Inferior parietal cortex (tissue), 1 donor: Measurements from ENCODE around the gene DCDC2B.
"Not testable (repeated sequence)": the region's sequence is repeated elsewhere in the genome, so short reads cannot be mapped to it uniquely, and the experiment has no call there.

Experiments
- DNase-seq: peaks from one replicate; pipeline ENCODE4 v3.0.0-alpha.2; 2016; ENCODE audit errors: extremely low spot score

DCDC2B gene

GRCh38 chr1:32208891-32209328, at the start of gene DCDC2B:
DCDC2B (plus strand) TSS chr1:32209089; CDS start chr1:32209094, 5 bp downstream.
- DNase-seq = no peak

- DNase-seq = no peak
Observed at GRCh38 chr1:32159189-32159588, 49.7 kb upstream of the DCDC2B start.

- no peak for DNase-seq
Observed at GRCh38 chr1:32163405-32163804, 45.5 kb upstream of the DCDC2B start.

GRCh38 chr1:32165633-32166032, 43.3 kb upstream of the DCDC2B start:
- DNase-seq = not testable (repeated sequence)

GRCh38 chr1:32170991-32171390, 37.9 kb upstream of the DCDC2B start:
- DNase-seq = no peak

GRCh38 chr1:32172621-32173245, 36.2 kb upstream of the DCDC2B start:
- no peak for DNase-seq

GRCh38 chr1:32178380-32179192, 30.3 kb upstream of the DCDC2B start:
- no peak for DNase-seq

GRCh38 chr1:32179193-32179442, 29.8 kb upstream of the DCDC2B start:
- no peak for DNase-seq

- DNase-seq = peak; percentile 92
Observed at GRCh38 chr1:32179443-32180185, 29.3 kb upstream of the DCDC2B start, which contains the start of gene TXLNA. TXLNA (plus strand) TSS chr1:32179675; CDS start chr1:32180346, 671 bp downstream.

- DNase-seq = no peak
Observed at GRCh38 chr1:32180186-32181060, 28.5 kb upstream of the DCDC2B start.

- no peak for DNase-seq
Observed at GRCh38 chr1:32181065-32181464, 27.8 kb upstream of the DCDC2B start.

- no peak for DNase-seq
Observed at GRCh38 chr1:32181563-32181962, 27.3 kb upstream of the DCDC2B start.

- DNase-seq = no peak
Observed at GRCh38 chr1:32182060-32182459, 26.8 kb upstream of the DCDC2B start.

- no peak for DNase-seq
Observed at GRCh38 chr1:32184650-32185049, 24.2 kb upstream of the DCDC2B start.

- no peak for DNase-seq
Observed at GRCh38 chr1:32186077-32186476, 22.8 kb upstream of the DCDC2B start.

GRCh38 chr1:32186491-32186890, 22.4 kb upstream of the DCDC2B start:
- DNase-seq = no peak

GRCh38 chr1:32187850-32188249, 21.0 kb upstream of the DCDC2B start:
- DNase-seq = no peak

GRCh38 chr1:32192220-32192948, 16.5 kb upstream of the DCDC2B start:
- DNase-seq = no peak

GRCh38 chr1:32194984-32195383, 13.9 kb upstream of the DCDC2B start:
- no peak for DNase-seq

- DNase-seq = no peak
Observed at GRCh38 chr1:32195531-32195930, 13.4 kb upstream of the DCDC2B start.
